Muscle of arm (tissue), 12 donors: ENCODE results near the gene SLC22A12. TPM values are rescaled to one million over a fixed set of nuclear protein-coding genes. Genes with fewer than 3 reads are reported as not detected.

Source experiments
- DNase-seq: peaks from one replicate; pipeline ENCODE4 v3.0.0-alpha.2; 2013
- polyA plus RNA-seq, 12 donors: library from polyadenylated mRNA; unstranded; fragments of 120-200 nt; gene quantifications; one replicate each; pipeline ENCODE4 v1.2.1, GENCODE V29; 2013; ENCODE audit not compliant: insufficient read length in 12 of 12

Gene SLC22A12
- polyA plus RNA-seq, 12 donors, result not detected

DNA sequence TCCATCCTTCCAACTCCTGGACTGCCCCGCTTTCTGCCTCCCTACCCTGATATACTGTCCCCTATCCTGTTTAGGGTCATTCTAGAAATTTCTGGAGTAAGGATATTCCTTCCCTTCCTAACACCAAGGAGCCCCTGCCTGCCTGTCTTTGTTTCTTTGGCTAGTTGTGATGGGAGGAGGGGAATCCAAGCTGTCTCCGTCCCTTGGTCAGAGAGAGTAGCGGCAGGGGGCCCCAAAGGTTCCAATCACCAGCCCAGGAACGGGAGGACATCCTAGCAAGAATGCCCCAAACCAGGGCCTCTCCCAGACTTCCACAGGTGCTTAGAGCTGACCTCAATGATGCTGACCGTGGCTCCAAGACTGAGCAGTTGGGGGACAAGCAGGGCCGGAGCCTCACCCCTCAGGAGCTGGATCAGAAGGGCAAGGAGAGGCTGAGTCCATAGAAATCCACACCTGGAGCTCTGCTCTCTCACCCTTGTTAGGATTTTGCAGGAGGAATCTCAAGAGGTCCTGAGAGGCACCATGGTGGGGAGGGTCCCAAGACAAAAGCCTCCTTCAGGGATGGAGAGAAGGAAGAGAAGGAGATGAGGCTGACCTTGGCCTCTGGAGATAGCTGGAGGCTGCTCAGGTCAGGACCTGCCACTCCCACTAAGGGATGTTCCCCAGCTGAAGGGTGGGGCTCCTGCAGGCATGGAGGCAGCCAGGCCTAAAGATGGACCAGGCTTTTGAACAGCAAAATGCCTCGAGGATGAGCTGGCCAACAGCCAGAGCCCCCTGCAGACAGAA is 13.6 kb downstream of the SLC22A12 start:
- DNase-seq, result no peak

DNA sequence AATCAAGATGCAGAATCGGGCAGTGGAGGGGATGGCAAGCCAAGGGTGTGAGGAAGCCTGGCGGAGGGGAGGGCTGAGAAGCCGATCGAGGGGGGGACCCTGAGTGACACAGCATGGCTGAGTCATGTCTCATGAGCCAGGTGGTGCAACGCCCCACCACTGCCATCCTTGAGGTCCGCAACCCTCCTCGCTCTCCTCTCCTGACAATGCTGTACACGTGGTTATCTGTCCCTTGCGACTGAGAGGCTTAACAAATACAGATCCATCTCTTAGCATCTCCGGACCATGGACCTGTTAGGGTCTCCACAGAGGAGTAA is 14.2 kb downstream of the SLC22A12 start:
- no peak for DNase-seq

DNA sequence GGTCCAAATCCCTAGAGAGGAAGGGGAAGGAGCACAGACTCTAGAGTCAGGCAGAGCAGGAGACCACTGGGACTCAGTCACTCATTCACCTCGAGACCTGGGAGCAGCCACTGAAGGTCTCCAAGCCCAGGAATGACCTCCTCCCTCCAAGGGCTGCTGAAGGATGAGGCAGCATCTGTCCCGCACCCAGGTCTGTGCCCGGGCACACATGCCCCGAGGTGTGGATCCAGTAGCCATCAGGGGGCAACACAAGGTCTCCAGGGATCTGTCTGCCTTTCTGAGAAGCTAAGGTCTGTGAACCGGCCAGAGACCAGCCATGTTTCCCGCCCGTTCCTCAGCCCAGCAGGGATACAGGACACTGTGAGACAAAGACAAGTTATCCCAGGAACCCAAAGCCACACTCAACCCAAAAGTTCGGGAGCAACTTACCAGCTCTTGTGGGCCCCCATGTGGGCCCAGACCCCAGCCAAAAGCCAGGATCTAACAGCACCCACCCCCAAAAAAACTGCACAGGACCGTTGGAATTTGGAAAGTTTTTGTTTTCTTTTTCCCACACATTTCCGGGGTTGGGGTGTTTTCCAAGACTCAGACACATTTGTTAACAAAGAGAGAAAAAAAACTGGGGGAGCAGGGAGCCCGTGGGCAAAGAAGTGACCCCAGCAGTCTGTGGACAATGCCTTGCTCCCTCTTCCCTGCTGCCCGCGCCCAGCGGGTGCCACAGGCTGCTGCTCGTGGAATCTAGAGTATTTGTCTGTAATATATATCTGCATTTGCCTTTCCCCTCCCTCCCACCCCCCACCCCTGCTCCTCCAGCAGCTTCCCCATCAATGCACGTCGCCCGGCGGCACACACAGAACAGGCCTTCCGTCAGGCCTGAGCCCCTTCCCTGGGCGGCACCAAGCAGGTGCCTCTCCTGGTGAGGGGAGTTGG is 14.9 kb downstream of the SLC22A12 start:
- DNase-seq, result no peak

DNA sequence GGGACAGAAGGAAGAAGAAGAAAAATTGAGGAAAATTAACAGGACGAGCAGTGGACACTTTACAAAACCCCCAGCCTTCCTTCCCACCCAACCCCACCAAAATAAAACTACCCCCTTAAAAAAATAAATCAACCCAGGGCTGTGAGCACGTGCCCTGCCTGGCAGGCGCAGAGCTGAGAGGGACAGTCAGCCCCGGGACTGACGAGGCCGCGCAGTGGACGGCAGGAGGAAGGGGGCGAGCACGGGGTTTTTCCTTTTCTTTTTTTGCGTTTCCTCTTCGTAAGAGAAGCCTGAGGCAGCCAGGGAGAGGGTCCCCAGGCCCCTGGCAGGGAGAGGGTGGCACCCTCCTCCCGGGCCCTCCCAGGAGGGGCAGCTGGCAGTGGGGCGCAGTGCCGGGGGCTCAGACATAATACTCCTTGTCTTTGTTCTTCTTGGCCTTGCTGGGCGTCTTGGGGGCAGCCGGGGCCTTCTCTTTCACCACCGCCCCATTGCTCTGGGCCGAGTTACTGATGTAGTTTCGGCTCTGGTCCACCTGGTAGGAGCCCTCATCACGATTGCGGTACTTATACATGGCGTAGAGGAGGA is 15.9 kb downstream of the SLC22A12 start:
- no peak for DNase-seq

DNA sequence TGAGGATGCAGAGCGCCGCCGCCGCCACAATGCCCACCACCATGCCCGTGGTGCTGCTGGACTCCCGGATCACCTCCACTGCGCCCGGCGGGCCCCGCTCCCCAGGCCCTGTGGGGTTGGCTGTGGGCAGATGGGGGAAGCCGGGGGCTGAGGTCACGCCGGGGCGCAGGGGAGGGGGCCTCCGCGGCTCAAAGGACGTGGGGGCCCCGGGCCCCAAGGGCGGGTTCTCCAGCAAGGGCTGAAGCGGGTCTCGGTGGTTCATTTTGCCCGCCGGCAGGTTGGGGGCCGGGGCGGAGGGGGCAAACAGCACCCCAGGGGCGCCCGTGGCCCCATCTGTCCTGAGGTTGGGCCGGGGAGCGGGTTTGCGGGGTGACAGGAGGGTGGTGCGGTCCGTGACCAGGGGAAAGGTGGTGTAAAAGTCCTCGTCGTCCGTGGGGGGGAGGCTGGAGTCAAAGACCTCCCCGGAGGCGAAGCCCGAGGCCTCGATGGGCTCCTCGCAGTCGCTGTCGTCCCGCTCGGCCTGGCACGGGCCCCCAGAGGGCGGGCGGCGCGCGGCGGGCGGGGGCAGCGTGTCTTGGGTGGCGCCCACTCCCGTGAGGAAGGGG is 16.5 kb downstream of the SLC22A12 start:
- DNase-seq, result no peak

DNA sequence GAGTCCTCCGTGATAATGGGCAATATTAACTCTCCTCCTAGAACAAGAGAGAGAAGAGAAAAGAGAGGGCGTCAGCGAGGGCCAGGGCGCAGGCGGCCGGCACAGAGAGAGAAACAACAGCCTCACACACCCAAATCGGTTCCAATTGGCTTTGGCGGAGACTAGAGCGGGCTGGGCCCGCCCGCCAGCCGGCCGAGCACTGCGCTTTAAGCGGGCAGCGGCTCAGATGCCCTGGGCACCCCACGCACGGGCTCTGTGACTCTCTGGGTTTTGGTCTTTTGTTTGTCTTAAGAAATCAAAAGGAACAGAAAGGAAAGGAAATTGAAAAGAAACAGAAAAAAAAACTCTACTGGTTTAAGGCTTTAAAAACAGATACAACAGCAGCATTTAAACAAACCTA is 17.0 kb downstream of the SLC22A12 start:
- DNase-seq, result peak; percentile 41

DNA sequence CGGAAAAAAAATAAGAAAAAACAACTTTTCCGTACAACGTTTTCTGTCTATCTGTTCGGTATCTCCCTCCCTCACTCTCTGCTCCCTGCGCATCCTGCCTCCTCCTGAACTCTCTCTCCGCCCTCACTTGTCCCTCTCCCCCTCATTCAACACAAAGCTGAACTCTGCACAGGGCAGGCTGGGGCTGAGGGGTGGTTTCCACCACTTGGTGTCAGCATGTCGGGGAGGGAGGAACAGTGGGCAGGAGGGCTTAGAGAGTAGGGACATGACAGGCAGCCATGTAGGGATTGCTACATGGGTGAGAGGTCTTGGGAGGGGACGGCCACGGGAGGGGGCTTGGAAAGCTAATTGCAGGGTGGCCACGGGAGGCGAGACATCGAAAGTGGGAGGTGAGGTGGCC is 17.6 kb downstream of the SLC22A12 start:
- DNase-seq, result no peak

DNA sequence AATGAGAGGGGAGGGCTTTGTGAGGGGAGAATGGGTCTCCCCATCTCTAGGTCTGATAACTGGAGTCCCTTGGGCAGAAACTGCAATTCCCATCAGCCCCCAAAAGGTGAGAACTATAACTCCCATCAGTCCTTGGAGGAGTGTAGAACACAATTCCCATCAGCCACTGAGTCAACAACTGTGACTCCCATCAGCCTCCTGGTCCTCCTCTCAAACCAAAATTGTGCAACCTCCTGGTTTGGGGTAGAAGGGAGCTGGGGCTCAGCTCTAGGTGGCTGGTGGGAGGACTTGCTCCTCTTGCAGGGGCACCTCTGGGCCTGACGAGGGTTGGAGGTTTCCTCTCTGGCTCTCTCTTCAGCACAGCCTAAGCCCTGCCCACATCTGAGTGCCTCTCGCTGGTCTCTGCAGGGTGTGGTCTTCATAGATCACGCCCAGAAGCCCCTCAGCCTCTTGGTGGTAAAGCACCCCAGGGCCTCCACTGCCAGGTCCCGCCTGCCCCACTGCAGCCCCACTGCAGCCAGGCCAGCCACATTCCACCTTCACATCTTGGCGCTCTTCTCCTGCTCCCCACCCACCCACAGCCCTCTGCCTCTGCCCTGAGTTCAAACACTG is 18.5 kb downstream of the SLC22A12 start:
- no peak for DNase-seq

DNA sequence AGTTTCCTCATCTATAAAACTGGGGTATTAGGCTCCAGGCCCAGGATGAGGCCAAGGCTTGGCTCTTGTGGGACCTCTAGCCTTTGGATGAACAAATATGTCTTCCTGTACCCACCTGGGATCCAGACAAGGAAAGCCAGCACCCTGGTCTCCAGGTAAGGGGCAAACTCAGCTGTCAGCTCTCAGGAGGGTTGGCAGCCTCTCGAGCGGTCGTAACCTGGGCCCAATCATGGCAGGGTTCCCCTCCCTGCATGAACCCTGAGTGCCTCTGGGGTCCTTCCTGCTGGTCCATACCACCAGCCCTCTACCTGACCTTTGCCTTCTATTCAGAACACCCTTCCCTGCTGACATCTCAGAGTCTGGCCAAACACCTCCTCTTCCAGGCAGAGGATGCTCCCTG is 19.6 kb downstream of the SLC22A12 start:
- DNase-seq, result no peak

DNA sequence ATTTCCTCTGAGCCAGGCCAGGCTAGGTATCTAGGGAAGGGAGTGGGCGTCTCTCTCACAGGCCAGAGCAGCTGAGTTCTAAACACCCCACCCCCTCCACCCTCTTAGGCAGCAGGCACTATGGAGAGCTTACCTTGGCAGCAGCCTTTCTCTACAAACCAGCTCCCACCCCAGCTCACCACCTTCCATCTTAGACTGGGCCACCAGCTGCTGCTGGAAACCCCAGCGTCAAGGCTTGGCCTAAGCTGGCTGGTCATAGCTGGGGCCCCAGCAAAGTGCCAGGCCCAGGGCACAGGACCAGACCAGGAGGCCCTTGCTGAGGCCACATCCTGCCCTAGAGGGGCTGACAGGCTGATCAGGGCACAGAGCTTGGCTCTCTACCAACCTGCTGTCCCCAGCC is 20.2 kb downstream of the SLC22A12 start:
- DNase-seq, result no peak

DNA sequence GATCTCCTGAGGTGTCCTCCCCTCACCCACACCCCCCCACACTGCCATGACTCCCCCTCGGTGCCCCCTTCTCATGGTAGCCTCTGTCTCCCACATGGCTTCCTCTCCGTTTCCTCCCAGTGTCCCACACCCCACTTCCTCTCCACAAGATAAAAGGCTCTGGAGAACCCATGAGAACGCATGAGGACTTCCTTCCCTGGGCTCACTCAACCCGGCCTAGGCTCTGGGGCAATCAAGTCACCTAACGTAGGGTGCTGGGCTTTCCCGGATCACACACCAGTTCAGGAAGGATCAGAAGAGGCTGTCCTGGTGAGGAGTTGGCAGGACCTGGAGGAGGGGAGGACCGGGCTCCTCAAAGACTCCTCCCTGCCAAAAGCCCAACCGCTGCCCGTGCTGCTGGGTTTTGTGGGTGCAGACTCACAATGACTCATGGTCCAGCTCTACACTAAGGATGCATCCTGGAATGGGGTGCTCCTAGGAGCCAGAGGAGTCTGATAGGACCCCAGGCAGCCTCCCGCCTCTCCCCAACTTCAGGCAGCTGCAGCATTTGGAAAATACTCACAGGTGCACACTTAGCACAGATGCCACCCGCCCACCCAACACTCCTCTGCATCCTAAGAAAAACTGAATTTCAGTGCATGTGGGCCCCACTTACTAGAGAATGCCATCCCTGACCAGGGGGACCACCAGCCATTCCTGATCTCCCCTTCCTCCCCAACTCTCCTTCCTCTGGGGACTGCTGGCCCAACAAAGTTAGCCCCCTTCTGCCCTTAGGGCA is 21.0 kb downstream of the SLC22A12 start:
- no peak for DNase-seq

DNA sequence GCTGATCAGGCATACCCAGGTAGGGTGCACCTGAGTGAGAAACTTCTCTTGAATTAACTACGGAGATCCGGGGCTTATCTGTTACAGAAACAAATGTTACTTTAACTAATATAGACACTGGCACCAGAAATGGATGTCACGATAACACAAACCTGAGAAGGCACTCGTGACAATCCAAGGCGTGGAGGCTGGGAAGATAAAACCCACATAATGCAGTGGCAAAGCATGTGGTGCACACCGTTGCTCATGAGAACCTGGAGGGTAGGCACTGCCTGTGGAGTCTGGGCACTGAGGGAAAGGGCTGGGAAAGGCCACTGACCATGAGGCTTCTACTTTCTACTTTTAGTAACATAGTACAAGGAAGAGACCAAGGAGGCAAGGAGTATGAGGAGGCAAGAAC is 22.6 kb downstream of the SLC22A12 start:
- DNase-seq, result no peak

DNA sequence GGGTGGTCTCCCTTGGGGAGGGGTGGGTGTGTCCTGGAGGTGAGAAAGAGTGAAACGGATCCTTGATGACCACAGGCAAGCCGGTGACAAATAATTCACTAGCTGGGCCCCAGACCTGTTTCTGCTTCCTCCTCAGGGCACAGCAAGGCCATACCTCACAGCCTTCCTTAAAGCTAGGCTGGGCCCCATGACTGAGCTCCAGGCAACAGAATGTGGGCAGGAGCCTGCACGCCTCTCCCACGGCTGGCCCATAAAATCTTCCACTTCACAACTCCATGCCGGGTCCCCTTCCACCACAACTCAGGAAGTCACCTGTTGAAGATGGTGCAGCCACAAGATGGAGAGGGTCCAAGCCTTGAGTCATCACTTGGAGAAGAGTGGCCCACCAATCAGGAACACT is 23.9 kb downstream of the SLC22A12 start:
- DNase-seq, result no peak

DNA sequence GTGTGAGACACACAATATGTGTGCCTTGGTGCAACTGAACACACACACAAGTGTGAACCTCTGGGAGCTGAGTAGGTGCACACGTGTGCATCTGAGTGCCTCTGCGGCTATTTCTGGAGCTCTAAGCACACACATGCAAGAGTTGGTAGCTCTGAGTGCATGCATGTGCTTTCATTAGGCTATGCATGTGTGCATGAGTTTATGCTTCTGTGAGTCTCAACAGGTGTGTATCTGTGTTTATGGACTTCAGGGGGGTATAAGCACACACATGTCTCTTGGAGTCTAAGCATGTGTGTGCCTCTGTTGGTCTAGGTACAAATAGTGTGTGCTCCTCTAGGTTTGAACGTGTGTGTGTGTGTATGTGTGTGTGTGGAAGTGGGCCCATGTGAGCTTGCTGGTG is 25.8 kb downstream of the SLC22A12 start:
- DNase-seq, result no peak

DNA sequence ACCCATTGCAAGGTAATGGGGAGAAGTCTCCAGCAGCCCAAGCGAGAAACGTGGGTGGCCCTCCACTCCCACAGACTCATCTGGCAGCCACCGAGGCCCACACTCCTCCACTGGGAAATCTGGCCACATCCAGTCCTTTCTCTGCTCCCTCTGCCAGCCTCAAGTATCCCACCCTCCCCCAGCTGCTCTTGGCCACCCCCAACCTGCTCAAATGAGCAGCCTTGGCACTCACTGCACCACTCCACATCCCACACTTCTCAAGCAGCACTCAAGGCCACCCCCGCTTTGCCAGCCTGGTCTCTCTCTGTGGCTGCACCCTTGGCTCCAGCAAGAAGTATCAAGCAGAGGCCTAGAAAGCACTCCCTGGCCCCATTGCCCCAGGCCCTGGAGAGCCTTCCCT is 28.2 kb downstream of the SLC22A12 start:
- DNase-seq, result no peak

DNA sequence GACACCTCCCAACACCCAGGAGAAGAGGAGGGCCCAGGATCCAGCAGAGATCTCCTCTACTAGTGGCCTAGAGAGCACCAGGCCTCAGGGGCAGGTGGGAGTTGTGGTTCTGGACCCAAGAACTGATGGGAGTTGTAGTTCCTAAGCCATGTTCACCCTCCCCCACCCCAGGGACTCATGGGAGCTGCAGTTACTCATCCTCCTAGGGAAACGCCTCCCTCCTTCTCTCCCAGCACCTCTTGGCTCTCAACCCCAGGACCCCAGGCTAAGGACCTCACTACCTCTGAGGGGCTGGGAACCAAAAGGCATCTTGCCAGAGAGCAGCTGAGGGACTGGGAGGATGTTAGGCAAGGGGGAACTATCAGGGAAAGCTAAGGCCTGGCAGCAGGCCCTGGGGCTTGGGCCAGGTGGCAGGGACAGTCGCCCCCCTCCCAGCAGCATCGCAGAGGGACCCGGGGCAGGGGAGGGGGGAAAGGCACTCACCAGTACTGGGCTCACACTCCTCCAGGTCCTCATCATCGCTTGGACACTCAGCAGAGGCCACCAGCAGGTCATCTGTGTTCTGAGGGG is 28.9 kb downstream of the SLC22A12 start:
- peak; percentile 78 for DNase-seq

DNA sequence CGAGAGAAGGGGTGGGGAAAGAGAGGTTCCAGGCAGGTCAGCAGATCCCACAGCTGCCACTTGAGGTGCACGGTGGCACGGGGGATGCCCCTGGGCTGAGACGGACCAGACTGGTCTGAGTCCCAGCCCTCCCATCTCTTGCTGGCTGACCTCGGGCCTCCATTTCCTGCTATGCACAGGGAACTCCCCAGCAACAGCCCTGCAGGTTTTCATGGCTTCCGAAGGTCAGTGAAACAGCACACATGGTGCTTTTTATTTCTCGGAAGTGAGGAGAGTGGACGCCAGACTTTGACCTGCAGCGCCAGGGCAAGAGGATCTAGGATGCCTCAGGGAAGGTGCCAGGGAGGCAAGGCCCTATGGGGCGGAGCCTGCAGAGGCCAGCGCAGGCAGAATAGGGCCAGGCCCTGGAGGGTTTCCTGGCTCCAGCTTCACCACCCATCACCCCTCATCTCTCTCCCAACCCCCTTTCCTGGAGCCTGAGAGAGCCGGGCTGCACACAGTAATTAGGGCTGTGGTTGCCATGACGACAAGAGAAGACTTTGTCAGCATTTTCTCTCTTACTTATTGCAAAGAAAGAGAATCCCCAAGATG is 29.5 kb downstream of the SLC22A12 start:
- DNase-seq, result peak; percentile 77

DNA sequence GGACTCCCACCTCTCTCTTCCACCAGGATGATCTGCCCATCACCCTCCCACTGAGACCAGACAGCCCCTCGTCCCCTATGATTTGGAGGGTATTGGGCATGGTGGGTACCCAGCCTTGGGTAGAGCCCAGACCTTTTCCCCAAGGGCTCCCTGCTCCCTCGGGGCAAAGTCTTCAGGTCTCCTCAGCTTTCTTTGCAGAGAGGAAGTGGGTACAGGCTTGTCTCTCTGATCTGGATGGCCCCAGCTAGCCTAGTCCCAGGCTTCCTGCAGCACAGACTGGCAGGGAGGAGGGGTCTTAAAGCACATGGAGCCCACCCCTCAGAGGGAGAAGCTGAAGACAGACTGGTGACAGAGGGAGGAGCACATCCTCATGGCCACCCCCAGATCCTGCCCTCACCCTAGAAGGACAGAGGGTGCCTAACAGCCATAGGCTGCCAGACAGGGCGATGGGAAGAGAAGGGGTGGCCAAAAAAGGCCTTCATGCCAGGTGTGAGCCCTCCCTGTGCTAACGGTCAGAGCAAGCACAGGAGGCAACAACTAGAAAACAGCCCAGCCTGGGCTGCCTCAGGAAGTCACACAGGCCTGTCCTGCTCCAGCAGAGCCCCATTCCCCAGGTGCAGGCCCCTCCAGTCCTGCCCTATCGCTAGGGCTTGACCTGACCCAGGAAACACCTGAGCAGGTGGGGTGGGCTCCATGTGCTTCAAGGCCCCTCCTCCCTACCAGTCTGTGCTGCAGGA is 30.4 kb downstream of the SLC22A12 start:
- DNase-seq, result no peak

DNA sequence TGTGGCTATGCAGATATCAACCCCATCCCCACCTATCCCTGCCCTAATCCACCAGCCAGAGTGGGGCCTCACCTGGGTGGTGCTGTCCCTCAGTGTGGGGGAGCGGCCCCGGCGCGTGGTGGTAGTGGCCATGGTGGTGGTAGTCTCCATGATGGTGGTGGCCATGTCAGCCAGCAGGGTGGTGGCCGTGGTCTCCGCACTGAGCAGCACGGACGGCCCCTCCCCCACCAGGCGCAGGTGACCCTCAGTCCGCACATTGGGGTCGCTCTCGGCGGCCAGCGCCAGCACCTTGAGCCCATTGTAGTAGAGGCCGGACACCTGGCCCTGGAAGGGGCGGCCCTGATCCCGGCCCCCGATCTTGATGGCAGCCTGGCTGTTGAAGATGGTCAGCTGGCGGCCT is 31.7 kb downstream of the SLC22A12 start:
- no peak for DNase-seq
